ENCODE data around the gene C10orf62. TPM values are rescaled to one million over a fixed set of nuclear protein-coding genes. Genes with fewer than 3 reads are reported as not detected.

C10orf62 gene
- total RNA-seq, 1 donor from 2014 or later: not detected

GRCh38 chr10:97580421-97581367 lies 8.8 kb upstream of the C10orf62 start:
- no peak for ATAC-seq
- DNase-seq (ENCODE audit: low spot score): no peak
- intact Hi-C loops (cut with DNase I): no loop called here

DNA sequence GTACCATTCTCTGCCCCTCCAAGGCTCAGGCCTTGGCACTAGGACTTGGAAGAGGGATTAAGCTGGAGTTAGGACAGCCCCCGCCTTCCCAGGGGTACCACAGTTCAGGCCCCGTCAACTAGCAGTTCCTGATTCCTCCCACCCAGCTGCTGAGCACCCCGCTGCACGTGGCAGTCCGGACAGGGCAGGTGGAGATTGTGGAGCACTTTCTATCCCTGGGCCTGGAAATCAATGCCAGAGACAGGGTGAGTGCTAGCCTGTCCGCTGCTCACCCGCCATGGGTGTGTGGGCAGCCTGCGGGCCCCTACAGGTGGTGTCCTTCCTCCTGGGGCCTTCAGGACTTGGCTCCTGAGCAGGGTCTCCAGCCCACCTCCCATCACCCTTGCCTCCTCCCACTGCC lies 7.4 kb upstream of the C10orf62 start:
- intact Hi-C loops (cut with DNase I): no loop called here
- DNase-seq (ENCODE audit: low spot score) (no peak), ATAC-seq (no peak)

DNA sequence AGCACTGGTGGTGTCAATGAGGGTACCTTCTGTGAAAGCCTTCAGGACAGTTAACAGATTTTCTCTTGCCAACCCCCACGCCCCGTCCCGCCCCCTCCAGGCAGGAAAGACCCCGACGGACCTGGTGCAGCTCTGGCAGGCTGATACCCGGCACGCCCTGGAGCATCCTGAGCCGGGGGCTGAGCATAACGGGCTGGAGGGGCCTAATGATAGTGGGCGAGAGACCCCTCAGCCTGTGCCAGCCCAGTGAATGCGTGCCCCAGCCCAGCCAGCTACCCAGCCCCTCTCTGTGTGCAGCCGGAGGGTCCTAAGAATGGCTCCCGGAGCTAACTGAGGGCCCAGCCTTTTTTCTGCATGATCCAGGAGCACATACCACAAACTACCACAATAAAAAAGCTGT lies 6.0 kb upstream of the C10orf62 start:
- DNase-seq (ENCODE audit: low spot score) (no peak), ATAC-seq (no peak)
- intact Hi-C loops (cut with DNase I): no loop called here

DNA sequence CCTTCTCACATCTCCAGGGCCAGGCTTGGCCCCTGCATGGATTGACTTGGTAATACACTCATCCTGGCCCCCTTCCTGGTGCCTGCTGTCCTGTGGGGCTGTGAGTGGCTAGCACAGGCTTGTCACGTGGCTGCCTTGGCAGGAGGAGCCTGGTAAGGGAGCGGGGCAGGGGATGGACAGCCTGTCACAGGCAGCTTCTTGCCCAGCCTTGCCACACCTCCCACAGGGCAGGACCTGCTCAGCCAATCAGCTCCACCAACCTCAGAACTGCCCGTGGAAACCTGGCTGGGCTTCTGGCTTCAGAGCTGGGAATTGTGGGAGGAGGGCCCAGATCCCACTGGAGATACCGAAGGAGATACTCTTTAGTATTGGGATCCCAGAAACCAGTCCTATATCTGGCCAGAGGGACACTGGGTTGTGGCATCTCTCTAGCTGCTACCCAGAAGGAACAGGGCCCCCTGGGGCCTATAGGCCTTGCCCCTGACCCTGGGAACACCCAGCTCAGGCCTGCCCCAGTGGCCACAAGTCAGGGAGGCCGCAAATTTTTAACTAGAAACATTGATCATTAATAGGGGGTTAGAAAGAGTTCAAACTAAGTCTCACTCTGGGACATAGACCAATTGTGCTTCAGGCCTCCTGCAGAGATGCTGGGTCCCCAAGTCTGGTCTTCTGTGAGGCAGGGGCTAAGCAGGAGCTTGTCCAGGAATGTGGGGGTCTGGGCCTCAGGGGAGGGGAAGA lies 5.3 kb upstream of the C10orf62 start, which contains the start of gene HOGA1:
TSS of gene HOGA1 (plus strand) at position 330 of the 738 bp plus-strand sequence. CDS start at position 645, 315 bp downstream.
- intact Hi-C loops (cut with DNase I): no loop called here
- DNase-seq (ENCODE audit: low spot score): peak; percentile 73

DNA sequence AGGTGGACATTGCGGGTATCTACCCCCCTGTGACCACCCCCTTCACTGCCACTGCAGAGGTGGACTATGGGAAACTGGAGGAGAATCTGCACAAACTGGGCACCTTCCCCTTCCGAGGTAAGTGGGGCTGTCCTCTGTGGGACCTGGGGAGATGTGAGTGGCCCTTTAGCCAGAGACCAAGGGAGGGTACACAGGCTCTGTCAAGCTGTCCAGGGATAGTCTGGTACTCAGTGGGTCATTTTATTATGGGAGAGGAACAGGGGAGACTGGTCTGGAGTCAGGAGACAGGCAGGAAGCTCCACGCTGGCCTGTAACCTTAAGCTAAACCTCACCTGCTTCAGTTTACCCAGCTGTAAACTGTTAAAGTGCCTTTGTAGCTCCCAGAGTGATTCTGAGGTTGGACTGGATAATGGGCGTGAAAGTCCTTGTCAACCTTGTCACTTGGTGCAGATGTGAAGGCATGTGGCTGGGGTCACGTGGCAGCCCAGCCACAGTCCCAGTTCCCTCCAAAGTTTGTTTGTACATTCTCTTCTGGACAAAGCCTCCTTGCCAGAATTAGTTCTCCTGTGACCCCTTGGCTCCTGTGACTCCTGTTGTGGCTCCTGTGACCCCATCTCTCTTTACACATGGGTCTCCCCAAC lies 4.6 kb upstream of the C10orf62 start:
- ATAC-seq (no peak), DNase-seq (ENCODE audit: low spot score) (no peak)
- intact Hi-C loops (cut with DNase I): no loop called here

More for the DNA sequence above, 5.3 kb upstream of the C10orf62 start, which contains the start of gene HOGA1:
- ATAC-seq: peak; percentile 93

DNA sequence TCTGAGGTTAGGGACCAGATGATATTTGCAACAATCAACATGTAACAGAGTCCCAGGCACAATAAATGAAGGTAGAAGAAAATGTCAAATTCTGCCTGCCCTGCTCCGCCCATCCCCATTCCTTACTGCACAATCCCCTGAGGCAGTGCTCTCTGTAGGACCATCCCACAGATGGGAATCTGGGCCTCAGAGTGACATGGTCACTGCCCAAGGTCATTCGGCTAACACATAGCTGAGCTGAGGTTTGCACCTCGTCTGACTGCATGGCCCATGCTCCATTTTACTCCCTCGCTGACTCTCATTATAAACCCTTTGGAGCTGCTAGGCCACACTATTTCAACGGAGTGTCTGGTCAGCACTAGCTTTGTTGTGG lies 4.1 kb upstream of the C10orf62 start:
- ATAC-seq (no peak), DNase-seq (ENCODE audit: low spot score) (no peak)
- intact Hi-C loops (cut with DNase I): no loop called here

GRCh38 chr10:97587183-97587582 lies 2.3 kb upstream of the C10orf62 start:
- intact Hi-C loops (cut with DNase I): no loop called here
- ATAC-seq (no peak), DNase-seq (ENCODE audit: low spot score) (no peak)

GRCh38 chr10:97590082-97590747 lies 694 bp downstream of the C10orf62 start:
- no peak for ATAC-seq
- intact Hi-C loops (cut with DNase I): no loop called here
- no peak for DNase-seq (ENCODE audit: low spot score)

GRCh38 chr10:97590748-97591495 lies 1.4 kb downstream of the C10orf62 start:
- DNase-seq (ENCODE audit: low spot score): no peak
- intact Hi-C loops (cut with DNase I): no loop called here

GRCh38 chr10:97593421-97593820 lies 3.9 kb downstream of the C10orf62 start:
- DNase-seq (ENCODE audit: low spot score): no peak
- no peak for ATAC-seq
- intact Hi-C loops (cut with DNase I): no loop called here

More at GRCh38 chr10:97590748-97591495, 1.4 kb downstream of the C10orf62 start:
- ATAC-seq: no peak

DNA sequence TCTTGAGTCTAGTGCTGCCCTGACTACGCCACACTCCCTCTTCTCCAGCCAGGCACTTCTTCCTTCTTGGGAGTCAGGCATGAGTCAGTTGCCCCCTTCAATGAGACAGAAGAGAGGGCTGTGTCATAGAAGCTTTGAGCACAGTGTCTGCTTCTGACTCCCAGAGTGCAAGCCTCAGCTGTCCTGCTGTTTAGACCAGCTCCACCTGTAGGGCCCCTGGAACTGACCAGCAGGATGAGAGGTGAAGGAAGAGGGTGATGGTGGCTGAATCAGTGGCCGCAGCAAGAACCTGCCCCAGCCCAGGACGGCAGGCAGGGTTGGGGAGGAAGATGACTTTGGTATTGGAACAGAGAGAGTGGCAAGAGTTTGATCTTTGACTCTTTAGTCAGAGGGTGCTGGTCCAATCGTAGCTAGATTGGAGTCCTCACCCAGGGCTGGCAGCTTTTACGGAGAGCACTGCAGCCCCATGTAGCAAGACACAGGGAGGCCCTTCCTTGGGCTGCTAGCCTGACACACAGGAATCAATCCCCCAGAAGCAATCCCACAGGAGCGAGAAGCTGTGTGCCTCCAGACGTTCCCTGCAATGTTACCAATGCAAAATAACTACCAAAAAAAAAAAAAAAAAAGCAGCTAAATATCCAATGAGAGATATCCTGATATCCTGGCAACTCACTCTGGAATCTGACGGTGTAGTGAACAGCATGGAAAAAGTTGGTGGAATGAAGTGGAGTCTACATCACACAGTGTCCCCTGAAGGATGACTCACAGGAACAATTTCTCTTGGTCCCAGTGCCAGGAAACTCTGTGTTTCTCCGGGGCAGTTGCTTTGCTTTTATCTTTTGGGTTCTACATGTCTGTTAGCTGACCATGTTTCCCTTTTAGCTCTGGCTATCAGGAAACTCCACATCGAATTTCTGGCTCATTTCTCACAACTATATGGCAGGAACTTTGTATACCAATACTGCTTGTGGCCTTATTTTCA lies 6.9 kb downstream of the C10orf62 start:
- DNase-seq (ENCODE audit: low spot score) (no peak), ATAC-seq (peak; percentile 91)
- intact Hi-C loops (cut with DNase I): no loop called here

- no peak for ATAC-seq
- DNase-seq (ENCODE audit: low spot score): no peak
- intact Hi-C loops (cut with DNase I): no loop called here
Measured at GRCh38 chr10:97597778-97598177, 8.3 kb downstream of the C10orf62 start.

DNA sequence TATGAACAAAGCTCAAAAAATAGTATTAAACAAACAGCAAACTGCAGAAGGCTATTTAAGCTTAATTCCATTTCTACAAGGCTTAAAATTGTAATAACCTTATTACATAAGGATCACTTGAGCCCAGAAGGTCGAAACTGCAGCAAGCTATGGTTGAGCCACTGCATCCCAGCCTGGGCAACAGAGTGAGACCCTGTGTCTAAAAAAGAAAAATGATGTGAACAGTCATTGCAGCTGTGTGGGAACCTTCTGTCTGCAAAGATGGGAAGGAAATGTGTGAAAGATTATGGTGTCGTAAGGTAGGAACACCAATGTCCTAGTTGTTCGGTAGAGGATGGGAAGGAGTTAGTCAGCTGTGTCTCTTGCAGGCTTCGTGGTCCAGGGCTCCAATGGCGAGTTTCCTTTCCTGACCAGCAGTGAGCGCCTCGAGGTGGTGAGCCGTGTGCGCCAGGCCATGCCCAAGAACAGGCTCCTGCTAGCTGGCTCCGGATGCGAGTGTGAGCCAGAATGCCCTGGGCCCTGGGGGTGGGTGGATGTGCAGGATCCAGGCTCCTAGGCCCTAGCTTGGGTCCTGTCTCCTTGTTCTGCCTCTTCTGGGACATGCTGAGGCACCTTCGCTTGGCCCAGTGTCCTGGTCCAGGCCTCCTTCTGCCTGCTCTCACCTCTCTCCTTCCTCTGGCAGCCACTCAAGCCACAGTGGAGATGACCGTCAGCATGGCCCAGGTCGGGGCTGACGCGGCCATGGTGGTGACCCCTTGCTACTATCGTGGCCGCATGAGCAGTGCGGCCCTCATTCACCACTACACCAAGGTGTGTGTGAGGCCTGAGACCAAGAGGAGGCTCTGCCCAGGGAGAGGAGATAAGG lies 9.1 kb downstream of the C10orf62 start:
- intact Hi-C loops (cut with DNase I): no loop called here
- ATAC-seq: no peak
- DNase-seq (ENCODE audit: low spot score): no peak

GRCh38 chr10:97599272-97599619 lies 9.7 kb downstream of the C10orf62 start:
- intact Hi-C loops (cut with DNase I): no loop called here
- ATAC-seq (no peak), DNase-seq (ENCODE audit: low spot score) (no peak)

- ATAC-seq: no peak
- intact Hi-C loops (cut with DNase I): no loop called here
- no peak for DNase-seq (ENCODE audit: low spot score)
Measured at GRCh38 chr10:97600616-97601015, 11.1 kb downstream of the C10orf62 start.

Measured in sciatic nerve (tissue), 2 donors.